MCF 10A (cell line): ENCODE data around the gene CNTNAP4. TPM values are rescaled to one million over a fixed set of nuclear protein-coding genes. Genes with fewer than 3 reads are reported as not detected.
A peak's percentile ranks its signal among the peaks of the same experiment; 100 is the strongest.

ENCODE experiments used
- BruUV-seq: library from RNA; stranded (reverse); fragments of 400-500 nt; replicated peaks from 2 replicates; lab custom pipeline; 2021; lab: Mats Ljungman, UMichigan
- CTCF ChIA-PET: fragments of 300-600 bp; sonication (Branson Sonifier 250); formaldehyde crosslinking; extraction: SDS; loops from one replicate; lab custom pipeline; 2021; ENCODE audit warnings: antibody characterized with exemption, inconsistent platforms; lab: Yijun Ruan, JAX
- POLR2A ChIA-PET: fragments of 300-600, 350-650 bp; sonication (Branson Sonifier 250); formaldehyde crosslinking; extraction: SDS; loops from one replicate; lab custom pipeline; 2020; ENCODE audit warnings: antibody characterized with exemption, inconsistent platforms; lab: Yijun Ruan, JAX
- DNase-seq: peaks from one replicate; pipeline ENCODE4 v3.0.0-alpha.2; 2018; ENCODE audit not compliant: unreplicated experiment
- H3K27ac Mint-ChIP-seq: one replicate; pipeline ENCODE4 v1.8.0; 2022; ENCODE audit warnings: mild to moderate bottlenecking, low read depth, mixed read lengths; ENCODE audit not compliant: unreplicated experiment
- H3K27me3 Mint-ChIP-seq: one replicate; pipeline ENCODE4 v1.8.0; 2022; ENCODE audit warnings: mixed read lengths; ENCODE audit not compliant: insufficient read depth, unreplicated experiment
- H3K36me3 Mint-ChIP-seq: one replicate; pipeline ENCODE4 v1.8.0; 2022; ENCODE audit warnings: mild to moderate bottlenecking, moderate library complexity, mixed read lengths; ENCODE audit not compliant: insufficient read depth, unreplicated experiment
- H3K4me1 Mint-ChIP-seq: one replicate; pipeline ENCODE4 v1.8.0; 2022; ENCODE audit warnings: mixed read lengths; ENCODE audit not compliant: insufficient read depth, unreplicated experiment
- H3K4me3 Mint-ChIP-seq: one replicate; pipeline ENCODE4 v1.8.0; 2022; ENCODE audit warnings: mild to moderate bottlenecking, moderate library complexity, mixed read lengths; ENCODE audit not compliant: unreplicated experiment
- H3K9me3 Mint-ChIP-seq: one replicate; pipeline ENCODE4 v1.8.0; 2022; ENCODE audit warnings: mixed read lengths; ENCODE audit not compliant: unreplicated experiment
- intact Hi-C: fragments of 100-400 bp; cut with micrococcal nuclease; formaldehyde crosslinking; loops from 2 replicates; pipeline ENCODE4 v1.14.1; 2022
- total RNA-seq: library from RNA; stranded (reverse); gene quantifications from 2 replicates; pipeline ENCODE4 v1.2.3, GENCODE V29; 2022
- TF ChIP-seq, protein P1 (sequence below): fragments of 200-600 bp; IDR thresholded peaks from one replicate; pipeline ENCODE4 v1.8.0; 2022; ENCODE audit warnings: antibody characterized with exemption, mild to moderate bottlenecking; ENCODE audit not compliant: unreplicated experiment

CNTNAP4 gene
- total RNA-seq, 1 experiment from 2014 or later: not detected

- TF ChIP-seq, protein P1, sequence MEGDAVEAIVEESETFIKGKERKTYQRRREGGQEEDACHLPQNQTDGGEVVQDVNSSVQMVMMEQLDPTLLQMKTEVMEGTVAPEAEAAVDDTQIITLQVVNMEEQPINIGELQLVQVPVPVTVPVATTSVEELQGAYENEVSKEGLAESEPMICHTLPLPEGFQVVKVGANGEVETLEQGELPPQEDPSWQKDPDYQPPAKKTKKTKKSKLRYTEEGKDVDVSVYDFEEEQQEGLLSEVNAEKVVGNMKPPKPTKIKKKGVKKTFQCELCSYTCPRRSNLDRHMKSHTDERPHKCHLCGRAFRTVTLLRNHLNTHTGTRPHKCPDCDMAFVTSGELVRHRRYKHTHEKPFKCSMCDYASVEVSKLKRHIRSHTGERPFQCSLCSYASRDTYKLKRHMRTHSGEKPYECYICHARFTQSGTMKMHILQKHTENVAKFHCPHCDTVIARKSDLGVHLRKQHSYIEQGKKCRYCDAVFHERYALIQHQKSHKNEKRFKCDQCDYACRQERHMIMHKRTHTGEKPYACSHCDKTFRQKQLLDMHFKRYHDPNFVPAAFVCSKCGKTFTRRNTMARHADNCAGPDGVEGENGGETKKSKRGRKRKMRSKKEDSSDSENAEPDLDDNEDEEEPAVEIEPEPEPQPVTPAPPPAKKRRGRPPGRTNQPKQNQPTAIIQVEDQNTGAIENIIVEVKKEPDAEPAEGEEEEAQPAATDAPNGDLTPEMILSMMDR: no peak
- Mint-ChIP-seq H3K27me3 (no peaks in the 10 kb centered on the region), H3K9me3 (no peaks in the 10 kb centered on the region), H3K4me1 (no peaks in the 10 kb centered on the region), H3K4me3 (no peak overlapping the region), H3K36me3 (no peaks in the 10 kb centered on the region), H3K27ac (no peak overlapping the region)
- intact Hi-C loops: no loop called here
- CTCF ChIA-PET: no interaction called here
- no peak for DNase-seq
- BruUV-seq: no TSS peak
- POLR2A ChIA-PET: interaction anchor here (0.8 kb wide), 1 partner anchor 155 kb away, joined by 3 read pairs; no protein-coding TSS in a partner anchor
These were observed 51.9 kb downstream of the CNTNAP4 start for GRCh38 chr16:76329106-76329505.

GRCh38 chr16:76335180-76335974 lies 58.2 kb downstream of the CNTNAP4 start:
- CTCF ChIA-PET: no interaction called here
- intact Hi-C loops: no loop called here

GRCh38 chr16:76336112-76336511 lies 58.9 kb downstream of the CNTNAP4 start:
- DNase-seq: no peak
- no peaks in the 10 kb centered on the region for H3K36me3 Mint-ChIP-seq
- H3K4me3 Mint-ChIP-seq: no peak overlapping the region
- ChIA-PET POLR2A (no interaction called here), CTCF (no interaction called here)
- TF ChIP-seq, protein P1: no peak
- no peak overlapping the region for H3K27ac Mint-ChIP-seq
- no peaks in the 10 kb centered on the region for H3K27me3 Mint-ChIP-seq
- intact Hi-C loops: no loop called here
- H3K4me1 Mint-ChIP-seq: no peaks in the 10 kb centered on the region
- peaks cover 8% of the 10 kb centered on the region for H3K9me3 Mint-ChIP-seq
- no TSS peak for BruUV-seq

More at GRCh38 chr16:76335180-76335974, 58.2 kb downstream of the CNTNAP4 start:
- Mint-ChIP-seq H3K9me3 (peaks cover 8% of the 10 kb centered on the region), H3K27me3 (no peaks in the 10 kb centered on the region), H3K36me3 (no peaks in the 10 kb centered on the region), H3K27ac (no peak overlapping the region), H3K4me1 (no peaks in the 10 kb centered on the region), H3K4me3 (no peak overlapping the region)
- no TSS peak for BruUV-seq
- POLR2A ChIA-PET: interaction anchor here (1.2 kb wide), 1 partner anchor 11 kb away, joined by 3 read pairs; no protein-coding TSS in a partner anchor
- TF ChIP-seq, protein P1: no peak
- peak; percentile 13 for DNase-seq

DNA sequence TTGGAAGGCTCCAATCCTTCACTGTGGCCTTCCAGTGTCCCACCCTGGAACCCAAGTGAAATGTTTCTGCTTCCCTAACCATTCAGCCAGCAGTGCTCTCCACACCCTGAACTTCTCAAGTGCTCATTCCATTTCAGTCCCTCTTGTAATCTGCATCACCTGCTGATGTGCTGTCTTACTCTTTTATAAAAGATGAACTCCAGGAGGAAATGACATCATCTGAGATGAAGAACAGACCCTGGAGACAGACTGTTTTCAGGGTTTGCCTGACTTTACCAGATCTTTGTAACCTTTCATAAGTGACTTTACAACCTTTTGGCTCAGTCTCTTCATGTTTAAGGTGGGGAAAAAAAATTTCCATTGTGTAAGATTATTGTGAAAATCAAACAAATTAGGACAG lies 61.3 kb downstream of the CNTNAP4 start:
- ChIA-PET CTCF (no interaction called here), POLR2A (no interaction called here)
- intact Hi-C loops: no loop called here
- Mint-ChIP-seq H3K27me3 (no peaks in the 10 kb centered on the region), H3K9me3 (peaks cover 8% of the 10 kb centered on the region), H3K4me1 (no peaks in the 10 kb centered on the region), H3K36me3 (no peaks in the 10 kb centered on the region), H3K27ac (no peak overlapping the region), H3K4me3 (no peak overlapping the region)
- no TSS peak for BruUV-seq
- TF ChIP-seq, protein P1: no peak
- DNase-seq: no peak
